HepG2 (cell line): ENCODE data around the gene ARHGEF37.

ENCODE experiments used
- BHLHE40 ChIP-seq: IDR thresholded peaks from 2 replicates; pipeline ENCODE4 v1.6.1; 2011; ENCODE audit warnings: low read length, improper control_type of control experiment
- GFI1 ChIP-seq: sonication (generic); formaldehyde crosslinking; IDR thresholded peaks from 2 replicates; pipeline ENCODE4 v1.5.0; 2020; ENCODE audit warnings: missing genetic modification reagents, mild to moderate bottlenecking, borderline replicate concordance
- RARG ChIP-seq: sonication (generic); formaldehyde crosslinking; IDR thresholded peaks from 2 replicates; pipeline ENCODE4 v1.4.0; 2020; ENCODE audit warnings: low read depth, mild to moderate bottlenecking, missing genetic modification reagents
- SRSF4 ChIP-seq: fragments of 200-400 bp; formaldehyde crosslinking; IDR thresholded peaks from one replicate; pipeline ENCODE4 v1.6.1; 2018; ENCODE audit warnings: mild to moderate bottlenecking, low read depth, low read length, moderate library complexity; ENCODE audit not compliant: poor library complexity, severe bottlenecking
- ZNF160 ChIP-seq: sonication (generic); formaldehyde crosslinking; IDR thresholded peaks from 2 replicates; pipeline ENCODE4 v1.8.0; 2022; ENCODE audit warnings: mild to moderate bottlenecking, inconsistent platforms, missing genetic modification reagents
- TF ChIP-seq, protein P1 (sequence below): sonication (generic); formaldehyde crosslinking; IDR thresholded peaks from 2 replicates; pipeline ENCODE4 v1.4.0; 2020; ENCODE audit warnings: missing genetic modification reagents

GRCh38 chr5:149640350-149640999, 59.2 kb downstream of the ARHGEF37 start:
- TF ChIP-seq SRSF4 (no peak), GFI1 (no peak), BHLHE40 (no peak), ZNF160 (no peak), RARG (CRISPR knock-in tag) (no peak)
- TF ChIP-seq, protein P1, sequence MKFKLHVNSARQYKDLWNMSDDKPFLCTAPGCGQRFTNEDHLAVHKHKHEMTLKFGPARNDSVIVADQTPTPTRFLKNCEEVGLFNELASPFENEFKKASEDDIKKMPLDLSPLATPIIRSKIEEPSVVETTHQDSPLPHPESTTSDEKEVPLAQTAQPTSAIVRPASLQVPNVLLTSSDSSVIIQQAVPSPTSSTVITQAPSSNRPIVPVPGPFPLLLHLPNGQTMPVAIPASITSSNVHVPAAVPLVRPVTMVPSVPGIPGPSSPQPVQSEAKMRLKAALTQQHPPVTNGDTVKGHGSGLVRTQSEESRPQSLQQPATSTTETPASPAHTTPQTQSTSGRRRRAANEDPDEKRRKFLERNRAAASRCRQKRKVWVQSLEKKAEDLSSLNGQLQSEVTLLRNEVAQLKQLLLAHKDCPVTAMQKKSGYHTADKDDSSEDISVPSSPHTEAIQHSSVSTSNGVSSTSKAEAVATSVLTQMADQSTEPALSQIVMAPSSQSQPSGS (CRISPR knock-in tag), result no peak
